HG03097 (cell line): ENCODE data around the gene UNC79.

ENCODE experiments used
- ATAC-seq: cut with Tn5 transposase; IDR thresholded peaks from one replicate; pipeline ENCODE4 v1.9.1; 2021; ENCODE audit not compliant: unreplicated experiment, low FRiP score

UNC79 gene

DNA sequence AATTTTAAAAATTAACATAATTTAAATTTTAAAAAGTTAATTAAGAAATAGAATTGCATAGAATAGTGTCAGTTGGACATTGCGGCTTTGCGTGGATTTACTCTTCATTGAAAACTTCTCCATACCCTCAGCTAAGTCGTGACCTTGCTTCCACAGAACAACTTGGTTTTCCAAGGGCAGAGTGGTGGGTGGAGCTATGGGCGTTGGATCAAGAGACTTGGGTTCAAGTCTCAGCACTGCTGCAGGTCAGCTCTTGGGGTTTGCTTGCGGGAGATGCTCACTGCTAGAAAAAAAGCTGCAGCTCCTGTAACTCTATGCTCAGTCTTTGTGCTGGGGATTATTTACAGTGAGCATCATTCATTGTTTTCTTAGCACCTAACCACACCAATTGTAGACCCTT lies 223.9 kb downstream of the UNC79 start:
- no peak for ATAC-seq

DNA sequence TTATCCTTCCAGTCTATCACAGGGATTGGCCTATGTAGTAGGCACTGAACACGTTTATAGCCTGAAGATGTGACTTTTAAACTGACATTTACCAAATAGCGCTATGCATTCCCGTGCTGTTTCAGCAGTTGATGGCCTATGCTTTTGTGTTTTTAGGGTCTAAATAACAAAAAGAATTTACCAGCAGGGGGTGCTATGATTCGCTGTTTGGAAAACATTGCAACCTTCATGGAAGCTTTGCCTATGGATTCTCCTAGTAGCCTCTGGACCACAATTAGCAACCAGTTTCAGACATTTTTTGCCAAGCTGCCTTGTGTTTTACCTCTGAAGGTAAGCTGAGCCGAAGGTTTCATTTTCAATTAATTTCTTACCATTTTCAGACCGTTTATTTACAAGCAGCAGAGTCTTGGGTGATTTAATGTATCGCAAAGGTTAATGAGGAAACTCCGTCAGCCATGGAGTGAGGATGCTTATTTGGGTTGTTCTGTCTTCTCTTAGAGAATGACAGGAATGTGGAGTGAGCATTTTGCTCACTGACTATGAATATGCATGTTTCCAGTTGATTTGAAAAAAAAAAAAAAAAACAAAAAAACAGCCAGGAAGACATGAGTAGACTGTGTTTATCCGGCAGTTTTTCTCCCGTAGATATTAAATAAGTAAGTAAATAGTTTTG lies 224.5 kb downstream of the UNC79 start:
- ATAC-seq: no peak

DNA sequence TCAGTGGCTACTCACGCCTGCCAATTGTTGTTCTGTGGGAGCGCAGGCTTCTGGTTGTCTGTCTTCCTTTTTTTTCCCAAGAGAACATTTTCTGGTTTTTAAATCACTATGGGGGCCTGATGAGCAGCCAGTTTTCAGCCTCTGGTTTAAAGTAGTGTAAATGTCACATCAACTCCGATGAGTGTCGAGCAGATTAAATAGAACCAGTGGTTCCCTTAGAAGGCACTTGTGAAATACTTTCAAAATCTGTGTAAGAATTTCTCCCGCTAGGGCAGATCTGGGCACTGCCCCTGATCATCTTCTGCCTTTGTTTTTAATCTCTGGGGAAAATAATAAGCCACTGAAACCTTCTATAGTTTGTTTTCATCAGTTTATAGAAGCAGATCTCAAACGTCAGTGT lies 227.1 kb downstream of the UNC79 start:
- no peak for ATAC-seq

DNA sequence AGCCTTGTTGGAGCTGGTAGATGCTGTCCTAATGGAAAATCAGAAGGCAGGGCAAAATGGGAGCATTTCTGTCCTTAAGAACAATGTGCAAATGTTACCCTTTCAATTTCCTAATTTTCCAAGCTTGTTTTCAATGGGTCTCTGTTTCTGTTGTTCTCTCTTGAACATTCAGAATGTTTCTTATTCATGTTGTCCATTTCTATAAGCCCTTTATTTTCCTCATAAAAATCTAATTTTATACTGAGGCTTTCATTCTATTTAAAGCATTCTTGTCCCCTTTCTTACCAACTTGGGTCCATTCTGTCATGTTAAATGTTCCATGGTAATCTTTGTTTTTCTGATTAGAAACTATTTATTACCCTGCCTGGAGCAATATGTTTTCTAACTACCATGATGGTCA lies 232.6 kb downstream of the UNC79 start:
- no peak for ATAC-seq

DNA sequence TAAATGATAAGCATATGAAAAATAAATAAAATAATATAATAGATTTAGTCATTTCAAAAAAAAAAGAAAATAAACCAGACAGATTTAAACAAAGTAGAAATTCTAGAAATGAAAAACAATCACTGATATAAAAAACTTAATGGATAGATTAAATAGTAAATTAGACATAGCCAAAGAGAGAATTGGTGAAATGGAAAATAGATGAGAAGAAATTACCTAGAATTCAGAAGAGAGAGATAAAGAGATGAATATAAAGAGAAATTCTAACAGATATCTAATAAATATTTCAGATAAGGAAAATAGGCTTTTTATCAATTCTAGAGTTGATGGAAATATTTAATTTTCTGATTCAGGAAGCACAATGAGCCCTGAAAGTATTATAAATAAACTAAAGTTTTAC lies 234.4 kb downstream of the UNC79 start:
- no peak for ATAC-seq

DNA sequence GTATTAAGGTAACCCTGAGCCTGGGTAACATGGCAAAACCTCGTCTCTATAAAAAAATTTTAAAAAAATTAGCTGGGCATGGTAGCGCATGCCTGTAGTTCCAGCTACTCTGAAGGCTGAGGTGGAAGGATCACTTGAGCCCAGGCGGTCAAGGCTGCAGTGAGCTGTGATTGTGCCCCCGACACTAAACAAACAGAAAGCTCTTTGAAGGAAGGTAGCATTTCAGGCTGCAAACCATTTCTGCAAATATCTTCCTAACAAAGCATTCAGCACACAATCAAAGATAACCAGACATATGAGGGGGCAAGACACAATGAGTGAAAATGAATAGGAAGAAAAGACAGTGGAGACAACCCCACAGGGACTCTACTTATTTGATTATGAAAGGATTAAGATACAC lies 238.9 kb downstream of the UNC79 start:
- no peak for ATAC-seq

DNA sequence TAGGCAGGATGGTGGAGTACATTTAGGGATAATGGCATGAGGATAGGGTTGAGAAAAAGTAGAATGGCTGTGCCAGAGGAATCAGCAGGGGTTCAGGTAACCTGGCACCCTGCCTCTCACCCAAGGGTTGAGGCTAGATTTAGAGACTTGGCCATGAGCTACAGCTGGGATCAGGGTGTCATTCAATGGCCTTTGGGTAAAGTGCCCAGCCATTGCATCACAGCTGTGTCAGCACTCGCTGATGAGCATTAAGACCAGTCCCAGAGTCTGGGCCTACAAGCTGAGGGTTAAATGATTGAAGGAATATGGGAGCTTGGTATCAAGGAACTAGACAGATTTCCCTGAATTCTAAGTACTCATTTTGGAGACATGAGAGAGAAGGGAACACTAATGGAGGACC lies 243.6 kb downstream of the UNC79 start:
- ATAC-seq: no peak

DNA sequence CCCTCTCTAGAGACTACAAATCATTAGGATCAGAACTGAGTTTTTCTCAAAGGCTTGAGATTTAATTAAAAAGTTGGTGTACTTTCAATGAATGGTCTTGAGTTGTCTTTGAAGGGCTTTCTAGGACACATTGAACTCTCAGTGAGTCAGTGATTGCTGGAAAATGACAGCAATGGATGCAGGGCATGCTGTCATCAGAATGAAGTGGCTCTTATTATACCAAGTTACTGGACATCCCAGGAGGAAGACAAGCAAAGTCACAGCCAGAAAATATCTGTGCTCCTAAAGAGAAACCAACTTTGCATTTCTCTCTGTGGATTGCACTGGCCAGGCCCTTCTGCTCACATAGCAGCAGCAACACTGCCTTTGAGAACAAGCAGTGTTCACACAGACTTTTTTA lies 244.9 kb downstream of the UNC79 start:
- no peak for ATAC-seq

DNA sequence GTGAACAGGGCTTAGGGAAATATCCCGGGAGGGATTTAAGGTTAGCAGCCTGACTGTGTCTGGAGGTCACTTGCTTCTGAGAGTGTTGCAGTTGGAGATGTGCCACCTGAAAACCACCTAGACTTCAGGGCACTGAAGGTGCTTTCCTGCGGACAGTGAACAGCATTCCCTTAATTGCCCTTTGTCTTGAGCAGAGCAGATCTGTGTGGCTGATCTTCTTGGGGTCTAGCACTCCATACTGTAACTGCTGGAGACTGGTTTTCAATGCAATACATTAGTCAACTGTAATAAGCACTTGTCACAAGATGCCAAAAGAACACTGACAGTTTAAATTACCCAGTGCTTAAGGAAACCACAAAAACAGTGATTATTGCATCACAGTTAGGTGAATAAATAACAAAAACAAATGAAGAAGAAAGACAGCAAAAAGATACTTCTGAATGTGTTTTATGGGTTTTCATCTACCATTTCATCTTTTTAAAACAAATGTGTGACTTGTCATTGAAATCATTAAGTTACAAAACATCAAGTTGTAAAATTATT lies 245.7 kb downstream of the UNC79 start:
- no peak for ATAC-seq

DNA sequence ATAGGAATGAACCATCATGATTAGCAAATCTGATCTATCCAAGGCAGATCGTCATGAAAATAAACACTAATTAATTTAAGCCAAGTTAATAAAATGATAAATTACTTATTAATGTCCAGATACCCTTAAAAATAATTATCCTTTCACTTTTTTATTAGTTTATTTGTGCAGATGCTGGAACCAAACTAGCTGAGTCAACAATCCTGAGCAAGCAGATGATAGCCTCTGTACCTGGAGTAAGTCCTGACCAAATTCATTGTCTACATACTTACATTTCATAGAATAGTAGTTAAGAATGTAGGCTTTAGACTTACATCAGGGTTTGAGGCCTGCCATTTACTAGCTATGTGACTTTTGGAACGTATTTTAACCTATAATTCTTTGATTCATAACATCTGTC lies 251.7 kb downstream of the UNC79 start:
- ATAC-seq: no peak

DNA sequence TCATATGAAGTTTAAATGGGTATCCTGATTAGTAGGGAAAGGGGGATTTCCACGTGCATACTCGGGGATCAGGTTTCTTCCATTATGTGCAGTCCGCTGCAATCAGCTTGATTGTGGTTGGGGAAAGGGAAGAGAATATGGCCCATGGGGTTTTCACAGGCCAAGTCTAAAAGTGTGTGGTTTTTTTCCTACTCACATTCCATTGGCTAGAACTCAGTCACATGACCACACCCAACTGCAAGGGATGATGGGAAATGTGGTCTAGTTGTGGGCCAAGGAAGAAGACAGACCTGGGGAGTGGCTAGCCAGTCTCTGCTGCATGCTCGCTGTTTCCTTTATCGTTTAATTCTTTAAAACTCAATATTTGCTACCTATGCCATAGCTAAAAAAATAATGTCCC lies 252.5 kb downstream of the UNC79 start:
- no peak for ATAC-seq

DNA sequence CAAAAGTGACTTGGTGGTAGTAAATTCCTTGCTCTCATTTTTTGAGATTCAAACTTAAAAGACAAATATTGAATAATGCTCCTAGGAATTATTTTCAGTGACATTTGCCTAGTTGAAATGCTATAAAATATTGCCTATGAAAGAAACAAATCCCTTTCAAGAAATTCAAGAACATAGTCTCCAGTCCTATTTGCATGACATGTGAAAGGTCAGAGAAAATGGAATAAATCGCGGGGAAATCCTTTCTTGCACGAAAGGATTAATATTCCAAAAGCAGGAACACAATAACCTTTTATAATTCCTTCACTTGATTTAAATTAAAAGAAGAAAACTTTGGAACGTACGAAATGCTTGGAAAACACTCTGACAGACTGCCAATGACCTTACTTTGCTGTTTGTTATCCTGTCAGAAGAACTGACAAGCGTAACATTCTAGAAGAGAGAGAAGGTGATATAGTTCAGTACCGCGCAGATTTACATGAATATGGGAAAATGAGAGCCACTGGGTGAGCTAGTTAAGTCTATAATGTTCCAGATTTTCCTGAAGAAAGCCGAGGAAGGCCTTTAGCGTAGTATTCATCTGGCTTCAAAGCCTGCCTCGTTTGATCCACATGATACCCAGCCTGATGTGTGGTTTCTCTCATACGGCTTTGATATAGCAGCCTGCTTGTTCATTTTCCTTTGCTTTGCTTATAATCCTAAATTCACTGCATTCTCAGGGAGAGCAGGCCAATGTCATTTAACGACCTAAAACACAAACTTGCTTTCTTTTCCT lies 254.6 kb downstream of the UNC79 start:
- no peak for ATAC-seq

DNA sequence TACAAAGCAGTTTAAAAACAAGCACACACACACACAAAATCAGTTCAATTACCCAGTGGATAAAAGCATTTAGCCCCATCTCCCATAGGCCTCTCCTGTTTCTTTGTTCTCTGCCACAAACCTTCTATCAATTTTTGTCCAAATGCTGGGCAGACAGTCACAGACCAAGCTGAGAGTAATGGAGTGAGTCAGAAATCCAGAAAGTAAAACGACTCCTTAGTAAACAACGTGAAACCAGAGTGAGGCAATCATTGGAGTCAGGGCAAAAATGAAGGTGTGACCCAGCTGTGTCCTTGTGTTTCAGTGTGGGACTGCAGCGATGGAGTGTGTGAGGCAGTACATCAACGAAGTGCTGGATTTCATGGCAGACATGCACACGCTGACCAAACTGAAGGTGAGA lies 255.5 kb downstream of the UNC79 start:
- ATAC-seq: no peak

DNA sequence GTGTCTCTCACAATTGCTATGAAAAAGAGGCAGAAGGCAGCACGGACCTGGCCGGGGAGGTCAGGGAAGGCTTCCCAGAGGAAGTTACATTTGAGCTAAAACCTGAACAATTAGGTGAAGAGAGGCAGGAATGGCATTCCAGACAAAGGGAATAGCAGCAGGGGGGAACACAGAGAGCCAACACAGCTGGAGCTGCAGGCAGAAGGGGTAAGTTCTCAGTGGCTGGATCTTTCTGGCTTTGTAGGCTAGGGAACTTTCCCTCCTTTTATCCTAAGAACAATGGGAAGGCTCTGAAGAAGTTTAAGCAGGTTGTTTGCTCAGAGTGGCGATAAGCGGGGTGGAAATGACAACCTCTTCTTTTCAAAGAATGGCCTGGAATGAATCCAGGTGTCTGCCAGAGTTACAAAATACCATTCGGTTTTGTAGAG lies 257.5 kb downstream of the UNC79 start:
- no peak for ATAC-seq

DNA sequence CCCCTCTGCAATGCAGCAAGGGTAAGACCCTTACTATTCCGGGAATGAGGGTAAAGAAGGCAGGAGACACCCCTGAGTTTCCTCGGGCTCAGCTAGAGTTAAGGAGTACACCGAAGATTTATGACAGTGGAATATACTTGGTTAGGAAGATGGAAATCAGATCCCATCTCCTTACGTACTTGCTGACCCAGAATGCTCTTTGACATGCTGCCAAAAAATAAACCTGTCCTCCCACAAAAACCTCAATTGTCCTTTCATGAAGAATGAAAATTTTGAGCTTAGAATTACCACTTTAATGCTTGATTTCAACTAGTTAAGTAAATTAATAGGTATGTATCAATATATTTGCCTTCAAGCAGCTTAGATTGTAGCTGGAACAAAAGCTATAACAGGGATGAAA lies 258.1 kb downstream of the UNC79 start:
- ATAC-seq: no peak

DNA sequence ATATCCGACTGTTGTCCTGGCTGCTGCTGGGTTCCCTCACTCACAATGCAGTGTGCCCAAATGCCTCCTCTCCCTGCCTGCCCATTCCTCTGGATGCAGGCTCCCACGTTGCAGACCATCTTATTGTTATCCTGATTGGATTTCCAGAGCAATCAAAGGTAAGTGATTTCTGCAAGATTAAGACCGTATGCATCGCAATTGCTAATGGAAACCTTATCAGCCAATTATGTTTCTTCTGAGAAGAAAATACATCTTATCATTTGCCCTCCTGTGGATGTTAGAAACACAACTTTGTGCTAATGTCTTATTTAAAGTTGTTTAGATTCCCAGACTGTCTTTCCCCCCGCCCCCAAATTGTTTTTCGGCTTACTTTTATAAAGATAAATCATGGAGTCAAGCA lies 259.4 kb downstream of the UNC79 start:
- ATAC-seq: no peak

DNA sequence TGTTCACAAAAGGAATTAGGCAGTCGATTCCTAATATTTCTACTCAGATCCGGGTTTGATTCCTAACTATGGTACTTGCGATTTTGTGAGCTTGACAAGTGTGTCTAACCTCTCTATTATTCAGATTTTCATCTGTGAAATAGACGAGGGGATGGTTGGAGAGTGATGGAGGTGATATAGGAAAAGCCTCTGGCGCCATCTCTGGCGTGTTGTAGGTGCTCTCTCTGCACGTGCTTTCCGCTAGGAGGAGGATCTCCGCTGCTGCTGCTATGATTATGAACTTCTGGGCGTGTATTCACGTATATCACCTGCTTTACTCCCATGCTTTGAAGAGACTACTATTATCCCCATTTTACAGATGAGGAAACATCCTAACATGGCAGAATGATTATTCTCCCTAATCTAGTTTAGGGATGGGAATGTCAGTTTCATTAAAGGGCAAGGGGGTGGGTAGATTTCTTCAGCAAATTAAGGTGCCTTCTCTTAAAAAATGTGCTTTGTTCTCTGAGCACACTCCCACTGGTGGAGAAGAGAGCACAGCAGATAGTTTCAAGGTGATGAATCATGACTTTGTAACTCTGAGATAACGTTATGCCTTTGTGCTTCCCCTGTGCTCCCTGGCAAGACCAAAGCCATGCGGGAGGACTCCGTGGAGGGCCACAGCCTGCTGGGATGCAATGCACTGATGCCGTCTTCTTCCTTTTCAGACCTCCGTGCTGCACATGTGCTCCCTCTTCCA lies 260.5 kb downstream of the UNC79 start:
- no peak for ATAC-seq

DNA sequence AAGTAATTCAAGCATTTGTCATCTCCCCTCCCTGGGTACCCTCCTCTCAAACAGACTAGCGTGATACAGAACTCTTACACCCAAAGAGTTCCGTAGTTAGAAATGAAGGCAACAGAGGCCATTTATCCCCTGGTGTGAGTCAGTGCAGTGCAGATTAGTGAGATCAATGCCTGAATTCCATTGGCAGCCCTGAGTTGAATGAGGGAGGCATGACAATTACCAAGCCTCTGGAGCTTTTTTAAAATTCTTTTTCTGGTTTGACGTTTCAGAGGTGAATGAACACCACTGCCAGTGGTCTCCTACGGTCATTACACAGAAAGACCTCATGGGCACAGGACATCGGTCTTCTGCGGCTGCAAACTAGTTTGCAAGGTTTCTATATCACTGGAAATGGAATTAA lies 263.2 kb downstream of the UNC79 start:
- ATAC-seq: no peak

DNA sequence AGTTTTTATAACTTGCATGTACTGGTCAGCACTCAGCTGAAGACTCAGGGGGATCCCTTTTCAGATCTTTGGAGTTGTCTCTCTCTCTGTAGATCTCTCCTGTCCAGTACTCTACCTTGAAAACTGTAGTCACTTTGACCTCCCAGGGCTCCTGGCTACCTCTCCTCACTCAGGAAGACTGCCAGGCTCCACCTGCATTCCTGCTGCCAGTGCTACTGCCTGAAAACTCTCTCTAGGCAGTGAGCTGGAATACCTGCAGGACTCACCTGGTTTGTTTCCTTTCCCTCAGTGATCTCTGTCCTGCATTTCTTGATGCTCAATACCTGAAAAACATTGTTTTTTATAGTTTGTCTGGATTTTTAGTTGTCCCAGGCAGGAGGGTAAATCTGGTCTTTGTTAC lies 270.2 kb downstream of the UNC79 start:
- no peak for ATAC-seq

DNA sequence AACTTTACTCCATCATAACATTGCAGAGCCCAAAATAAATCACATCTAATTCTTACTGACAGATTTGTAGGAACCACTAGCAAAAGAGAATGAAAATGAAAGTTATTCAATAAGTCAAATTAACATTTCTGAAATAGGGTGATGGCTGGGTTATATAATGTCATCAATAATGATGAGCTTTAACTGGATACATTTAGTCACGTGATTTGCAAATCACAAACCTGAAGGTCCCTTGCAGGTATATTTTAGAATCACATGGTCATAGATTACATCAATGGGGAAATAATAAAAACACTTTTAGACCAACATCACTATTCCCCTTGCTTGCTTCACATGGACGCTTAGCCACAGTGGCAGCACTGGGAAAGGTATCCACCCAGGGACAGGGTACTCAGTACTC lies 270.8 kb downstream of the UNC79 start:
- no peak for ATAC-seq

DNA sequence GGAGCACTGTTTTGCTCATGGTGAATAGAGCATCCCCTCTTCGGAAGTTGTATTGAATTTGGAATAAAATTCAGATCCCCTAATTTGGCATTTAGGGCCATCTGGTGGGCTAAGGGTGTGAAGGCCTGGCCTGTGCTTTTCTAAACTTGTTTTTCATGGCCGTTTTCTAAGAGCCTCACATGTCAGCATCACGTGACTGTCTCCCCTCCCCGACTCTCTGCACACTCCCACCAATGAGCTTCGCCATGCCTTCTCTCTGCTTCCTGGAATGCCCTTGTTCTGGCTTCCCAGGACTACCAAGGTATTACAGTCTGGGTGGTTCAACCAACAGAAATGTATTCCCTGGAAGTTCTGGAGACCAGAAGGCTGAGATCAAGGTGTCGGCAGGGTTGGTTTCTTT lies 272.2 kb downstream of the UNC79 start:
- ATAC-seq: no peak
